Measurements from ENCODE around the gene ANTKMT.

DNA sequence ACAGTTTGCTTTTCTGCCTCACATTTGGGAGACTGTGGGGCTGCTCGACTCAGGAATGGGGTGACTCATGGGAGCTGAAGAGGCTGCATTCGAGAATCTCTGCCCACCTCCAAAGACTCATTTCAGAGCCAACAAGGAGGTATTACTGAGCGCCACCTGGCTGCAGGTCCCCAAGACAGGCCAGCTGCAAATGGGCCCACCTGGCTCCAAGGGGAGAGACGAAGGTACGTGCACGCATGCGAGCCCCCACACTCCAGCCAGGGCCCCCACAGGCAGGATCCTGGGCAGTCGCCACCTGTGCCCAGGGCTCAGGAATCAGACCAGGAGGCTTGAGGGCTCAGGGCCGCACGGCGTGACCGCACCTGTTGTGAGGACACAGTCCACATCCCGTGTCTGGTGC lies 12.0 kb downstream of the ANTKMT start:
- TF ChIP-seq, protein P1, sequence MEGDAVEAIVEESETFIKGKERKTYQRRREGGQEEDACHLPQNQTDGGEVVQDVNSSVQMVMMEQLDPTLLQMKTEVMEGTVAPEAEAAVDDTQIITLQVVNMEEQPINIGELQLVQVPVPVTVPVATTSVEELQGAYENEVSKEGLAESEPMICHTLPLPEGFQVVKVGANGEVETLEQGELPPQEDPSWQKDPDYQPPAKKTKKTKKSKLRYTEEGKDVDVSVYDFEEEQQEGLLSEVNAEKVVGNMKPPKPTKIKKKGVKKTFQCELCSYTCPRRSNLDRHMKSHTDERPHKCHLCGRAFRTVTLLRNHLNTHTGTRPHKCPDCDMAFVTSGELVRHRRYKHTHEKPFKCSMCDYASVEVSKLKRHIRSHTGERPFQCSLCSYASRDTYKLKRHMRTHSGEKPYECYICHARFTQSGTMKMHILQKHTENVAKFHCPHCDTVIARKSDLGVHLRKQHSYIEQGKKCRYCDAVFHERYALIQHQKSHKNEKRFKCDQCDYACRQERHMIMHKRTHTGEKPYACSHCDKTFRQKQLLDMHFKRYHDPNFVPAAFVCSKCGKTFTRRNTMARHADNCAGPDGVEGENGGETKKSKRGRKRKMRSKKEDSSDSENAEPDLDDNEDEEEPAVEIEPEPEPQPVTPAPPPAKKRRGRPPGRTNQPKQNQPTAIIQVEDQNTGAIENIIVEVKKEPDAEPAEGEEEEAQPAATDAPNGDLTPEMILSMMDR (IDR thresholded peaks at IDR 0.05) = no peak
- TF ChIP-seq POLR2A (IDR thresholded peaks at IDR 0.05) = no peak
